H1 (cell line): Measurements from ENCODE around the gene BZW1. TPM values are rescaled to one million over a fixed set of nuclear protein-coding genes. Genes with fewer than 3 reads are reported as not detected.

Experiments used
- CTCF ChIA-PET: fragments of 300-600 bp; sonication (Branson Sonifier 250); formaldehyde crosslinking; loops from one replicate; lab custom pipeline; 2021; ENCODE audit not compliant: partially characterized antibody; lab: Charles Lee
- POLR2A ChIA-PET: fragments of 300-600 bp; sonication (Branson Sonifier 250); formaldehyde crosslinking; loops from one replicate; lab custom pipeline; 2021; ENCODE audit warnings: inconsistent platforms; ENCODE audit not compliant: partially characterized antibody; lab: Charles Lee
- DNase-seq, 2 experiments: peaks; one replicate each; pipeline versions ENCODE4 v3.0.0 to v3.0.0-alpha.2; 2010 to 2022; ENCODE audit warnings: low spot score in 2 of 2, low read depth in 1 of 2, mixed read lengths in 1 of 2
- FAIRE-seq: peaks from 2 replicates; lab custom pipeline; 2011; peaks lifted over from hg19 to GRCh38; lab: Jason Lieb, UNC
- H2AFZ ChIP-seq: 2 replicates; pipeline ENCODE4 v1.8.1; 2012; ENCODE audit warnings: low read length, inconsistent platforms
- H2AK5ac ChIP-seq: 2 replicates; pipeline ENCODE4 v1.6.1; 2013; ENCODE audit warnings: low read depth, low read length
- H2BK120ac ChIP-seq: replicated peaks from 2 replicates; pipeline ENCODE3; 2013; ENCODE audit warnings: low read depth, low read length, inconsistent platforms
- H2BK12ac ChIP-seq: 2 replicates; pipeline ENCODE4 v1.6.1; 2013; ENCODE audit warnings: low read depth, low read length
- H2BK15ac ChIP-seq: 2 replicates; pipeline ENCODE4 v1.6.1; 2013; ENCODE audit warnings: low read length
- H2BK20ac ChIP-seq: 2 replicates; pipeline ENCODE4 v1.6.1; 2013; ENCODE audit warnings: low read length
- H2BK5ac ChIP-seq: 2 replicates; pipeline ENCODE4 v1.6.1; 2013; ENCODE audit warnings: low read depth, low read length
- H3K14ac ChIP-seq: 2 replicates; pipeline ENCODE4 v1.6.1; 2013; ENCODE audit warnings: inconsistent platforms; ENCODE audit not compliant: insufficient read length
- H3K18ac ChIP-seq: 2 replicates; pipeline ENCODE4 v1.6.1; 2013; ENCODE audit warnings: low read length; ENCODE audit errors: extremely low read depth
- H3K23ac ChIP-seq: 2 replicates; pipeline ENCODE4 v1.6.1; 2013; ENCODE audit warnings: inconsistent platforms; ENCODE audit not compliant: insufficient read length
- H3K23me2 ChIP-seq: 2 replicates; pipeline ENCODE4 v1.6.1; 2013; ENCODE audit warnings: low read depth, low read length
- H3K27ac ChIP-seq: 2 replicates; pipeline ENCODE4 v1.6.1; 2011; ENCODE audit warnings: low read depth, low read length, inconsistent platforms
- H3K27me3 ChIP-seq, 4 experiments: replicated peaks in 1 of 4; 1 replicate in 1 of 4; 2 replicates in 3 of 4; pipeline versions ENCODE4 v1.6.1 to v1.8.1; 2011 to 2013; ENCODE audit warnings: low read length in 3 of 4, mild to moderate bottlenecking in 3 of 4, inconsistent platforms in 2 of 4, mixed read lengths in 2 of 4, moderate library complexity in 1 of 4; ENCODE audit not compliant: control insufficient read depth in 3 of 4, insufficient read depth in 3 of 4; ENCODE audit errors: extremely low read depth in 1 of 4
- H3K36me3 ChIP-seq, 4 experiments: 2 replicates each; pipeline versions ENCODE4 v1.6.1 to v1.8.1; 2011 to 2013; ENCODE audit warnings: mild to moderate bottlenecking in 4 of 4, low read length in 3 of 4, moderate library complexity in 2 of 4, control low read depth in 1 of 4, inconsistent platforms in 1 of 4; ENCODE audit not compliant: insufficient read depth in 4 of 4, control insufficient read depth in 2 of 4
- H3K4ac ChIP-seq: replicated peaks from 2 replicates; pipeline ENCODE3; 2013; ENCODE audit warnings: low read length, low read depth, mixed read lengths, inconsistent platforms; ENCODE audit not compliant: insufficient read length
- H3K4me1 ChIP-seq, 4 experiments: replicated peaks in 1 of 4; 1 replicate in 1 of 4; 2 replicates in 3 of 4; pipeline versions ENCODE4 v1.6.1 to v1.8.1; 2011 to 2013; ENCODE audit warnings: low read length in 3 of 4, inconsistent platforms in 2 of 4, mixed read lengths in 1 of 4; ENCODE audit not compliant: insufficient read depth in 4 of 4, control insufficient read depth in 3 of 4
- H3K4me2 ChIP-seq, 2 experiments: 2 replicates each; pipeline versions ENCODE4 v1.6.1 to v1.8.1; 2011 to 2013; ENCODE audit warnings: low read depth in 2 of 2, low read length in 2 of 2, control low read depth in 1 of 2, inconsistent platforms in 1 of 2, mild to moderate bottlenecking in 1 of 2; ENCODE audit not compliant: insufficient read depth in 1 of 2
- H3K4me3 ChIP-seq, 4 experiments: fragments of 200-600, 300-600 bp in 1 of 4; sonication (generic), shearing (Covaris generic), sonication (Bioruptor Twin) in 1 of 4; 2 replicates each; pipeline versions ENCODE4 v1.5.1 to v1.8.1; 2011 to 2016; ENCODE audit warnings: low read length in 4 of 4, low read depth in 3 of 4, control low read depth in 2 of 4, inconsistent platforms in 2 of 4, mild to moderate bottlenecking in 2 of 4, mixed read lengths in 1 of 4, moderate library complexity in 1 of 4; ENCODE audit not compliant: insufficient read depth in 2 of 4; ENCODE audit errors: extremely low read depth in 1 of 4
- H3K56ac ChIP-seq: replicated peaks from 2 replicates; pipeline ENCODE3; 2013; ENCODE audit warnings: low read depth, mild to moderate bottlenecking, mixed read lengths, low read length, inconsistent platforms; ENCODE audit not compliant: insufficient read length
- H3K79me1 ChIP-seq: 2 replicates; pipeline ENCODE4 v1.6.1; 2013; ENCODE audit warnings: low read depth, low read length, control low read depth
- H3K79me2 ChIP-seq, 2 experiments: 2 replicates each; pipeline versions ENCODE4 v1.6.1 to v1.8.1; 2012 to 2013; ENCODE audit warnings: low read length in 2 of 2, mild to moderate bottlenecking in 2 of 2, inconsistent platforms in 1 of 2; ENCODE audit not compliant: insufficient read depth in 2 of 2, control insufficient read depth in 1 of 2
- H3K9ac ChIP-seq, 4 experiments: replicated peaks in 1 of 4; 1 replicate in 1 of 4; 2 replicates in 3 of 4; pipeline versions ENCODE4 v1.6.1 to v1.8.1; 2011 to 2013; ENCODE audit warnings: low read depth in 3 of 4, low read length in 3 of 4, control low read depth in 2 of 4, mild to moderate bottlenecking in 2 of 4, moderate library complexity in 2 of 4, inconsistent platforms in 1 of 4; ENCODE audit errors: extremely low read depth in 1 of 4
- H3K9me3 ChIP-seq, 2 experiments: 2 replicates each; pipeline versions ENCODE4 v1.6.1 to v1.8.1; 2012 to 2013; ENCODE audit warnings: mild to moderate bottlenecking in 2 of 2, moderate library complexity in 2 of 2, control low read depth in 1 of 2, inconsistent platforms in 1 of 2, low read depth in 1 of 2, low read length in 1 of 2, mixed read lengths in 1 of 2; ENCODE audit not compliant: insufficient read depth in 2 of 2
- H4K20me1 ChIP-seq, 2 experiments: replicated peaks in 1 of 2; 2 replicates each; pipeline versions ENCODE3 to v1.8.1; 2011 to 2013; ENCODE audit warnings: inconsistent platforms in 2 of 2, low read length in 2 of 2, mild to moderate bottlenecking in 1 of 2; ENCODE audit not compliant: insufficient read depth in 2 of 2, control insufficient read depth in 1 of 2
- H4K5ac ChIP-seq: 2 replicates; pipeline ENCODE4 v1.6.1; 2013; ENCODE audit warnings: low read length, low read depth, mixed read lengths, inconsistent platforms; ENCODE audit not compliant: insufficient read length
- H4K8ac ChIP-seq: 2 replicates; pipeline ENCODE4 v1.8.0; 2013; ENCODE audit warnings: mild to moderate bottlenecking, moderate library complexity, low read length, inconsistent platforms; ENCODE audit not compliant: insufficient read depth; ENCODE audit errors: extremely low read depth
- H4K91ac ChIP-seq: replicated peaks from 2 replicates; pipeline ENCODE3; 2013; ENCODE audit warnings: low read length, mixed read lengths, inconsistent platforms; ENCODE audit not compliant: insufficient read length
- RNF2 ChIP-seq: fragments of 200-900, 300-1000 bp; sonication (generic); IDR thresholded peaks from 2 replicates; pipeline ENCODE4 v1.7.1; 2016; ENCODE audit warnings: borderline replicate concordance, low read depth, mild to moderate bottlenecking, antibody characterized with exemption, low read length; ENCODE audit not compliant: poor library complexity, severe bottlenecking; ENCODE audit errors: missing control alignments
- SIRT6 ChIP-seq: IDR thresholded peaks from one replicate; pipeline ENCODE4 v1.7.1; 2012; ENCODE audit warnings: low read length, inconsistent platforms
- USF2 ChIP-seq: IDR thresholded peaks from 2 replicates; pipeline ENCODE4 v1.6.1; 2011; ENCODE audit warnings: low read length, improper control_type of control experiment
- WGBS, 2 experiments: shearing (Covaris generic) in 1 of 2; methylation state at CpG; one replicate each; pipeline versions ENCODE4 v1.1.6 to v1.1.7; 2013 to 2015; ENCODE audit warnings: low lambda C conversion rate in 2 of 2, mixed read lengths in 2 of 2, inconsistent platforms in 1 of 2, low coverage in 1 of 2, missing lambda C conversion rate in 1 of 2; ENCODE audit not compliant: insufficient replicate concordance in 2 of 2, insufficient coverage in 1 of 2, insufficient read length in 1 of 2; ENCODE audit errors: extremely low coverage in 1 of 2, missing lambda C conversion rate in 1 of 2; 5-methylcytosine and 5-hydroxymethylcytosine counted together
- polyA plus RNA-seq, 7 experiments: library from polyadenylated mRNA; depleted of rRNA in 3 of 7; stranded (reverse) in 5 of 7; unstranded in 2 of 7; fragments of >200 nt in 5 of 7; fragments of 200-250 nt in 2 of 7; gene quantifications; 1 replicate in 5 of 7; 2 replicates in 1 of 7; 4 replicates in 1 of 7; pipeline versions ENCODE4 v1.2.1 to v1.2.3, GENCODE V29; 2011 to 2013; ENCODE audit warnings: missing spikeins in 2 of 7, mixed read lengths in 2 of 7
- total RNA-seq: library from RNA; stranded (reverse); fragmentation: NEBNext Ultra II Directional; extraction: Animal tissue kit (Norgen Biotek cat#: 25700); gene quantifications from 2 replicates; pipeline ENCODE4 v1.2.1, GENCODE V29; 2021

BZW1 gene
- total and polyA plus RNA-seq, 2 of the 8 experiments (the other 6 are each of a cell fraction or from before 2014, with no cell fraction given): 152 to 335 TPM

GRCh38 chr2:200839513-200839912 is 27.8 kb downstream of the BZW1 start:
- no peaks in the 10 kb centered on the region for H3K23me2 ChIP-seq
- no peak overlapping the region for H2BK5ac ChIP-seq
- no peak overlapping the region for H3K56ac ChIP-seq
- no peak overlapping the region for H4K5ac ChIP-seq
- no peak overlapping the region for H2BK15ac ChIP-seq
- no peak overlapping the region for H3K4ac ChIP-seq
- ChIA-PET CTCF (interaction anchor here (0.7 kb wide), 1 partner anchor 21 kb away, joined by 3 read pairs; no protein-coding TSS in a partner anchor), POLR2A (interaction anchor here (0.9 to 2.2 kb wide), 4 partner anchors 11 to 25 kb away, joined by 3 to 10 read pairs (median 4); partner anchors contain the start of gene CLK1)
- no peak overlapping the region for H4K8ac ChIP-seq
- no peak overlapping the region; a peak in 1 of 8 replicates for H3K4me3 ChIP-seq
- no peak overlapping the region for H4K91ac ChIP-seq
- peak overlapping the region; percentile 76 for H2AFZ ChIP-seq
- H3K4me1 ChIP-seq: peaks cover 0 to 4% (median 3%) of the 10 kb centered on the region in 4 experiments; a peak in 4 of 7 replicates
- no peak overlapping the region for H2BK20ac ChIP-seq
- no peak overlapping the region for H3K23ac ChIP-seq
- H3K79me2 ChIP-seq: no peaks in the 10 kb centered on the region
- H3K18ac ChIP-seq: no peak overlapping the region
- H3K4me2 ChIP-seq: no peak overlapping the region
- no peak overlapping the region for H3K27ac ChIP-seq
- peaks cover 3 to 10% of the 10 kb centered on the region in 2 experiments; a peak in 2 of 4 replicates for H3K9me3 ChIP-seq
- no peaks in the 10 kb centered on the region; a peak in 1 of 8 replicates for H3K36me3 ChIP-seq
- H3K27me3 ChIP-seq: no peaks in the 10 kb centered on the region
- no peak overlapping the region for H2BK120ac ChIP-seq
- DNase-seq (no peak), FAIRE-seq (no peak)
- H4K20me1 ChIP-seq: no peaks in the 10 kb centered on the region
- no peak overlapping the region for H3K14ac ChIP-seq
- H3K79me1 ChIP-seq: no peaks in the 10 kb centered on the region
- H2BK12ac ChIP-seq: no peak overlapping the region
- 80% methylated on average over 3 of the region's 3 CpGs; no CpG with 5 or more reads in 1 of the 2 experiments for WGBS, 2 experiments
- no peak overlapping the region for H2AK5ac ChIP-seq
- no peak overlapping the region for H3K9ac ChIP-seq
- no peak for TF ChIP-seq USF2
- TF ChIP-seq SIRT6: no peak
- TF ChIP-seq RNF2: no peak
